ACC112 (cell line): ENCODE data around the gene GABRA5.

Experiments used
- H2AFZ ChIP-seq: fragments of 200-600 bp; sonication (generic); one replicate; pipeline ENCODE4 v1.6.0; 2017; ENCODE audit warnings: antibody characterized with exemption, low read length; ENCODE audit not compliant: unreplicated experiment
- H3K27ac ChIP-seq: fragments of 200-600 bp; sonication (generic); 2 replicates; pipeline ENCODE4 v1.5.1; 2014; ENCODE audit warnings: low read depth, mild to moderate bottlenecking, antibody characterized with exemption, low read length, moderate library complexity
- H3K27me3 ChIP-seq: fragments of 200-600 bp; sonication (generic); 2 replicates; pipeline ENCODE4 v1.6.1; 2014; ENCODE audit warnings: mild to moderate bottlenecking, antibody characterized with exemption, low read length, moderate library complexity, mixed read lengths; ENCODE audit not compliant: insufficient read depth
- H3K36me3 ChIP-seq: fragments of 200-600 bp; sonication (generic); 2 replicates; pipeline ENCODE4 v1.6.1; 2016; ENCODE audit warnings: mild to moderate bottlenecking, antibody characterized with exemption, low read length, moderate library complexity, mixed read lengths; ENCODE audit not compliant: insufficient read depth
- H3K4me1 ChIP-seq: fragments of 200-600 bp; sonication (generic); one replicate; pipeline ENCODE4 v1.6.1; 2016; ENCODE audit warnings: low read length, mixed read lengths; ENCODE audit not compliant: insufficient read depth, unreplicated experiment, control insufficient read depth
- H3K4me3 ChIP-seq: fragments of 200-600 bp; sonication (generic); 2 replicates; pipeline ENCODE4 v1.5.1; 2014; ENCODE audit warnings: mild to moderate bottlenecking, low read depth, low read length
- H3K79me2 ChIP-seq: fragments of 200-600 bp; sonication (generic); one replicate; pipeline ENCODE4 v1.6.0; 2016; ENCODE audit warnings: low read length; ENCODE audit not compliant: control insufficient read depth, unreplicated experiment, insufficient read depth

The GABRA5 gene

DNA sequence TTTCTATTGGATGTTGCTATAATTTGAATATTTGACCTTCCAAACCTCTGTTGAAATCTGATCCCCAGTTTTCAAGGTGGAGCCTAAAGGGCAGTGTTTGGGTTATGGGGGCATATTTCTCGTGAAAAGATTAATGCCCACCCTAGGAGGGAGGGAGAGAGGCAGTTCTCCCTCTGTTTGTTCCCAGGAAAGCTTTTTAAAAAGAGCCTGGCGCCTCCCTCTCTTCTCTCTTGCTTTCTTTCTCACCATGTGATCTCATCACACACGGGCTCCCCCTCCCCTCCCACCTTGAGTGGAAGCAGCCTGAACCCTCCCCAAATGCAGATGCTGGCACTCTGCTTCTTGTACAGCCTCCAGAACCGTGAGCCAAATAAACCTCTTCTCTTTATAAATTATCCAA is 12.4 kb upstream of the GABRA5 start:
- H3K4me3 ChIP-seq = no peak overlapping the region
- H3K27ac ChIP-seq = no peak overlapping the region
- no peak overlapping the region for H2AFZ ChIP-seq
- no peaks in the 10 kb centered on the region for H3K36me3 ChIP-seq
- no peaks in the 10 kb centered on the region for H3K79me2 ChIP-seq
- H3K27me3 ChIP-seq = no peaks in the 10 kb centered on the region
- H3K4me1 ChIP-seq = no peaks in the 10 kb centered on the region

DNA sequence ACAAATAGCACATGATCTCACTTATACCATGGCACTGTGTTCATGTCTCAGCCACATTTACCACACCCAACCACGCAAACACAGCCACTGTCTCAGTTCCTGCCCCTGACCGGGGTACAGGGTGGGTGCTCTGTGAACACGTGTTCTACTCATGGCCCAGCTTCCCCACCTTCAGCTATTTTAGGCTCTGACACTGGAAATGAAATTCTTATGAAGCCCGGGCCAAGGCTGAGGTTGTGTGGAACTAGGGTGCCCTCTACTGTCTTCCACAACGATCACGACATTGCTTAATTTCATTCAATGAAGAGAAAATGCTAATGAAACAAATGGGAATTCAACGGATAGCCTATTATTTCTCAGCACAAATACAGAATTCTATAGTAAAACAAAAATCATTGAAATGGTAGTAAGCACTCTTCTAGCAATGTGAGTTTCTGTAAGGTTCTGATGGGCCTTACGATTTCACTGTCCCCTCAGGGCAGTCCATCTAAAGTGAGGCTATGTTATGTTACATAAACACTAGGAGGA is 2.1 kb upstream of the GABRA5 start:
- no peaks in the 10 kb centered on the region for H3K79me2 ChIP-seq
- no peak overlapping the region for H2AFZ ChIP-seq
- H3K36me3 ChIP-seq = no peaks in the 10 kb centered on the region
- H3K27me3 ChIP-seq = peaks cover 46% of the 10 kb centered on the region
- no peaks in the 10 kb centered on the region for H3K4me1 ChIP-seq
- no peak overlapping the region for H3K4me3 ChIP-seq
- H3K27ac ChIP-seq = no peak overlapping the region

DNA sequence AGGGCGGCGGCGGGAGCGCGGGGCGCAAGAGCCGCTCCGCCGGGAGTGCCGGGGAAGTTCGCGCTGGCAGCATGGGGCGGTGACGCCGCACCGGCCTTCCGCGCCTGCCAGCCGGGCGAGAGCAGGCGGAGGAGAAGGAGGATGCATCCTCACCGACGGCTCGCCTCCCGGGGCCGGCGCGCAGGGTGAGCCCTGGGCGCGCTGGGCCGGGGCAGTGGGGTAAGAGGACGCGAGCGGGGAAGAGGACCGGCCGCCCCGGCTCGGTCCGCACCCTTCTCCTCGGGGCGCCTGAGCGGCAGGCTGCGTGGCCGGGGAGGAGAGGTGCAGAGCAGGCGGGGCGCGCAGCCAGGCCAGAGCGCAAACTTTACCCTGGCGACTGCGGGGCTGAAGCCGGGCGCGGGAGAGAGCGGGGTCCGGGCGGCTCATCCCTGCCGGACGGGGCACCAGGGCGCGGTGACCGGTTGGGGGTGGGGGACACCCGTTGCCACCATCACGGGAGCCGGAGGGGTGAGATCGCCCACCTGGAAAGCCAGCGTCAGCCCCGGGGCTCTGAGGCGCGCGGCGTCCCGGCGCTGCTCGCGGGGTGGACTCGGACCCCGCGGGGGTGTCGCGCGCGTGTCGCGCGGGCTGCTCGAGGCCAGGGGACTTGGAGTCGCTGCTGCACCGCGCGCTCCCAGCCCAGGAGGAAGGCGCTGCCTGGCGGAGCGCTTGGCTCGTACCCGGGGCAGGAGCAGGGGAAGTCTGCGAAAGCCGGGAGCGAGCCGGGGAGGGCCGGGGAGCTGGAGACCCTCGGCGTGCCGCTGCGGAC is 542 bp downstream of the GABRA5 start:
- Histone ChIP-seq H3K4me1 (no peaks in the 10 kb centered on the region), H2AFZ (no peak overlapping the region), H3K79me2 (no peaks in the 10 kb centered on the region), H3K36me3 (no peaks in the 10 kb centered on the region), H3K4me3 (no peak overlapping the region), H3K27me3 (peaks cover 49% of the 10 kb centered on the region), H3K27ac (no peak overlapping the region)

DNA sequence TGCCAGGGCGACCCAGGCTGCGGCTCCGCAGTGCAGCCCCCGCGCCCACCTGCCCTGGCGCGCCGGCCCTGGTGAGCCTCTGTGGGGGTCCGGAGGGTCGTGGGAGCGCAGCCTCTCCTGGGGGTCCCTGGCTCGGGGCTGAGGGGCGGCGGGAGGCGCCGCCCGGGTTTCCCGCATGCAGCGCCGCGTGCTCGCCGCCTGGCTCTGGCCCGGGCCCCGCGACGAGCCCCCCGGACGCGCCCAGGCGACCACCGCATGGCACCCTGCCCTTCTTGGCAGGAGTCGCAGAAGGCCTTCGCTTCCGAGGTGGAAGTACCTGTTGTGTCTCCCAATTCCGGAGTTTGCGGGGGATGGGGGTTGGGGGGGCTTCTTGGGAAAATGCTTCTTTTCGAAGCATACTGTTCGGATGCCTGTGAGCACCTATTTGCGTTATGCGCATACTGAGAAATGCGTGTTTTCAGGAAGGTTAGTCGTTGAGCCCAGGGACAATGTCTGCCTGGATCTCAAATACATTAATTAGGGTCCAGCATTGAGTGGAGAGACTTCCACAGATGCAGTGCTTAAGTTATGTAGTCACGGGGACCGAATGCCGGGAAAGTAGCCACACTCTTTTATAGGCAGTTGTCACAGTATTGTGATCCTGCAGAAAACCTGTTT is 1.3 kb downstream of the GABRA5 start:
- Histone ChIP-seq H3K27ac (no peak overlapping the region), H3K27me3 (peaks cover 49% of the 10 kb centered on the region), H2AFZ (no peak overlapping the region), H3K4me1 (no peaks in the 10 kb centered on the region), H3K79me2 (no peaks in the 10 kb centered on the region), H3K4me3 (no peak overlapping the region), H3K36me3 (no peaks in the 10 kb centered on the region)

DNA sequence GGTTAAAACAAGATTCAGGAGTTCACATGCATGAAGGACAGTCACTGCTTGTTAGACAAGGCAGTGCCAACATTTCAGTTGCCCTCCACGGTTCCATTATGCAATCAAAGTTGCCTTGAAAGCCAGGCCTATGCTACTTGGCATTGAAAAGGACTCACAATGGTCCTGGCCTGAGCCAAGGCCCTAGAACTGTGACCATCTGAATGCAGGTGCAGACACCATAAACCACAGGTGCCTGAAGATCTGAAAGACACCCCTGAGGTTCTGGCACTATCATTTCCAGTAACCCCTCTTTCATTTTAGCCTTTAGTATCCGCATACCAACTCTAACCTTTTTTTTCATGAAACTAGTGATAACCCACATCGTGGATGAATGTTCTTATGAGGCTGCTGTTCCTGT is 2.8 kb downstream of the GABRA5 start:
- H3K4me1 ChIP-seq = no peaks in the 10 kb centered on the region
- H3K4me3 ChIP-seq = no peak overlapping the region
- H3K27me3 ChIP-seq = peaks cover 49% of the 10 kb centered on the region
- no peak overlapping the region for H2AFZ ChIP-seq
- no peaks in the 10 kb centered on the region for H3K36me3 ChIP-seq
- no peak overlapping the region for H3K27ac ChIP-seq
- no peaks in the 10 kb centered on the region for H3K79me2 ChIP-seq

DNA sequence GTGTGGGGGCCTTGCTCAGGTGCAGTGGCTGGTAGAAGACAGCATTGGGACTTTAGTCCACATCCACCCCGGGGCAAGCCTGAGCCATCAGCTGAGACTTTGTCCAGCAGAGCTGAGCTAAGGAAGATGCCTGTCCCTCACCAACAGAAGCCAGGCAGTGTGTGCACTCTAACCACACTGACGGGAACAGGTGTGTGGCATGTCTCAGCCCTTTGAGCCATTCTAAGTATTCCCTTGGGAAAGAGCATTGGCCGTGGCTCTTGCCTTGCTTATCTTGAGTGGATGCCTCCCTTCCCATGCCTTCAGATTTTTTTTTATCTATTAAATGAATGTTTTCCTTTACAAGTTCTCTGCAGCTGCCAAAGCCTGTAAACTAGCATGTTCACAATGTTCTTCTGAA is 3.5 kb downstream of the GABRA5 start:
- peaks cover 46% of the 10 kb centered on the region for H3K27me3 ChIP-seq
- no peak overlapping the region for H2AFZ ChIP-seq
- no peak overlapping the region for H3K27ac ChIP-seq
- no peaks in the 10 kb centered on the region for H3K36me3 ChIP-seq
- no peaks in the 10 kb centered on the region for H3K79me2 ChIP-seq
- H3K4me3 ChIP-seq = no peak overlapping the region
- H3K4me1 ChIP-seq = no peaks in the 10 kb centered on the region

DNA sequence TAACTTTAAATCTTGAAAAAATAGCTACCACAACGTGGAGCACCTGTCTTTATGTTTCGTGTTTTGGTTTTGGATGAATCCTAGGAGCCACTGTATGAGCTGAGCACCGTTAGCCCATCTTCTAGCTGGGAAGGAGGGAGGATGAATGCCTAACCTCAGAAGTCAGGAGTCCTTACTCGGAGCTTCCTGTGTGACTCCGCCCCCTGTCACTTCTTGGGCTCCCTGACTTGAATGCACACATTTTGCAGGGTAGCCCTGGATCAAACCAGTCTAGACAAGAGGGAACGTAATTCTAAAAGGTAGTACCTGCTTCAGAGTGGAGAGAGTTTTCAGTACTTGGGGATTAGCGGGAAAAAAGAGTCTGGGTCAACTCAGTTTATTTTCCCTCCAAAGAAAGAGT is 5.3 kb downstream of the GABRA5 start:
- H3K36me3 ChIP-seq = no peaks in the 10 kb centered on the region
- H3K4me1 ChIP-seq = no peaks in the 10 kb centered on the region
- peaks cover 28% of the 10 kb centered on the region for H3K27me3 ChIP-seq
- H3K4me3 ChIP-seq = no peak overlapping the region
- H3K79me2 ChIP-seq = no peaks in the 10 kb centered on the region
- H2AFZ ChIP-seq = no peak overlapping the region
- no peak overlapping the region for H3K27ac ChIP-seq

DNA sequence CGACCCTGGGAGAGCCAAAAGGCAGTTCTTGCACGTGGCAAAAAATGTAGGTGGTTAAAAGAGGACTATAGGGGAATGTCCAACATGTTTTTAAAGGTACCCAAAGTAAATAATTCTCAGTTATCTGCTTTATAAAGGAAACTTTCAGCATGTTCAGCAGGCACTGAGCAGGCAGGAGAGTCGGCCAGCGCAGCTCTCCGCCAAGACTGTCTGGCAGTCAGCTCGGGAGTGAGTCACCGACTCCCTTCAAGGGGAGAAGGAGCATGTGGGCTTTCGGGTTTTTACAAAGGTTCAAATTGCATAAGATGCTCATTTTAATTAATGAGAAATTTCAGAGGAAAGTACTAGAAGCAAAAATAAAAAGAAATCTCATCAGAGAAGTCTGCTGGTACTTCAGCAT is 7.0 kb downstream of the GABRA5 start:
- Histone ChIP-seq H2AFZ (no peak overlapping the region), H3K4me3 (no peak overlapping the region), H3K27ac (no peak overlapping the region), H3K4me1 (no peaks in the 10 kb centered on the region), H3K79me2 (no peaks in the 10 kb centered on the region), H3K27me3 (peaks cover 12% of the 10 kb centered on the region), H3K36me3 (no peaks in the 10 kb centered on the region)

DNA sequence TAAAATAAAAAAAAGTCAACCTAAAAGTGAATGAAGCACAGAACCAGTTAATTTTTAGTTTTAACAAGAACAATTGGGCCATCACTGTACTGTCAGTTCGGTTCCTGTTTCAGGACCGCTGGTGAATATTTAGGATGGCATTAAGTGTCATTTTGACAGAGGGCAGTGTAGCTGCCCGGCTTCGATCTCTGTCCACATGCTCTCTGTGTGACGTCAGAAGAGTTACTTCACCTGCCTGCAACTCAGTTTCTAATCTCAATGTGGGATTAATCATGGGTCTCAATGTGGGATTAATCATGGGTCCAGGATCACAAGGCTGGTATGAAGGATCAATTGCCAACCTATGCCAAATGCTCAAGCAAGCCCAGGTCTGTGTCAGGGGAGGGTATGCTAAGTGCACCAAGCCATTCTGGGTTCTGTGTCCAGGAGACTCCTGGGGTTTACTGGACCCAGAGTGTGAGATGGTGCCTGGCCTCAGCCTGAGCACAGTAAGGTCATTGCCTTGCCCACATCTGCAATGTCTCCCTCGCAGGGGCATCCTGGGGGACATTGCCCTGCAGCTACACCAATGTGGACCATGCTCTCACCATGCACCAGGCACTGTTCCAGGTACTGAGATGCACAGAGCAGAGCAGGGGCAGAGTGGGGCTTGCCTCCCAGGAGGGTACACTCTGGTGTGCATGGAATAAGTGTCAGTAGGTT is 8.1 kb downstream of the GABRA5 start:
- H3K36me3 ChIP-seq = no peaks in the 10 kb centered on the region

DNA sequence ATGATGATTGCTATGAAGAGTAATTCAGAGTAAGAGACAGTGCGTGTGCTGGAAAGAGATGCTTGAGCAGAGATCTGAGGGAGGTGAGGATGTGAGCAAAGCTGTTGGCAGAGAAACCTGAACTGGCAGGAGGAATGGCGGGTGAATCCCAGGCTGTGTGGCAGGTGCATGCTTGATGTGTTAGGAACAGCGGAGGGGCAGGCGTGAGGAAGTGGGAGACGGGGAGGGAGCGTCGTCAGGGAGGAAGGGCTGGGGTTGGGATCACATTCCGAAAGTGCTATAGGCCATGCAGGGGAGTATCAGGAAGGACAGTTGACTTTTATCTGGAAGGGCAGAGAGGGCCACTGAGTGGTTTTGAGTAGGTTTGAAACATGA is 8.6 kb downstream of the GABRA5 start:
- Histone ChIP-seq H3K27me3 (no peaks in the 10 kb centered on the region), H3K36me3 (no peaks in the 10 kb centered on the region)

More for the DNA sequence above, 8.1 kb downstream of the GABRA5 start:
- no peak overlapping the region for H3K27ac ChIP-seq
- H3K4me1 ChIP-seq = no peaks in the 10 kb centered on the region
- H3K79me2 ChIP-seq = no peaks in the 10 kb centered on the region
- no peak overlapping the region for H3K4me3 ChIP-seq
- H2AFZ ChIP-seq = no peak overlapping the region
- peaks cover 1% of the 10 kb centered on the region; the same call in 1 of the 2 replicates for H3K27me3 ChIP-seq

More for the DNA sequence above, 8.6 kb downstream of the GABRA5 start:
- Histone ChIP-seq H3K4me3 (no peak overlapping the region), H3K27ac (no peak overlapping the region), H2AFZ (no peak overlapping the region), H3K79me2 (no peaks in the 10 kb centered on the region), H3K4me1 (no peaks in the 10 kb centered on the region)
